Caco-2 (cell line): ENCODE measurements around the gene KIAA1671. TPM values are rescaled to one million over a fixed set of nuclear protein-coding genes. Genes with fewer than 3 reads are reported as not detected.

Experiments used
- BruUV-seq: library from RNA; stranded (reverse); fragments of 400-500 nt; replicated peaks from 2 replicates; lab custom pipeline; 2021; lab: Mats Ljungman, UMichigan
- CTCF ChIA-PET: fragments of 300-600 bp; sonication (Branson Sonifier 250); formaldehyde crosslinking; loops from one replicate; lab custom pipeline; 2022; ENCODE audit warnings: antibody characterized with exemption; lab: Charles Lee
- POLR2A ChIA-PET: fragments of 300-600 bp; sonication (Branson Sonifier 250); formaldehyde crosslinking; loops from one replicate; lab custom pipeline; 2022; ENCODE audit warnings: antibody characterized with exemption; lab: Charles Lee
- DNase-seq, 2 experiments: peaks; one replicate each; pipeline versions ENCODE4 v3.0.0 to v3.0.0-alpha.2; 2020 to 2022
- H3K27me3 ChIP-seq: replicated peaks from 2 replicates; pipeline ENCODE4 v1.6.0; 2011; ENCODE audit warnings: low read length; ENCODE audit not compliant: control insufficient read depth, insufficient read depth
- H3K36me3 ChIP-seq: 2 replicates; pipeline ENCODE4 v1.5.1; 2011; ENCODE audit warnings: low read length; ENCODE audit not compliant: control insufficient read depth, insufficient read depth
- H3K4me1 ChIP-seq: fragments of 250-450 bp; sonication (Bioruptor Pico); 2 replicates; pipeline ENCODE4 v1.5.1; 2020; ENCODE audit warnings: mild to moderate bottlenecking
- H3K4me3 ChIP-seq: 2 replicates; pipeline ENCODE4 v1.5.1; 2011; ENCODE audit warnings: low read depth, mild to moderate bottlenecking, control low read depth, low read length
- H3K9me3 ChIP-seq: fragments of 250-450 bp; sonication (Bioruptor Pico); 2 replicates; pipeline ENCODE4 v1.5.1; 2020; ENCODE audit warnings: mild to moderate bottlenecking, moderate library complexity
- H3K27ac Mint-ChIP-seq: one replicate; pipeline ENCODE4 v1.8.0; 2022; ENCODE audit warnings: mixed read lengths; ENCODE audit not compliant: unreplicated experiment
- H3K27me3 Mint-ChIP-seq: one replicate; pipeline ENCODE4 v1.8.0; 2022; ENCODE audit warnings: mixed read lengths; ENCODE audit not compliant: insufficient read depth, unreplicated experiment
- H3K36me3 Mint-ChIP-seq: one replicate; pipeline ENCODE4 v1.8.0; 2022; ENCODE audit warnings: mild to moderate bottlenecking, mixed read lengths; ENCODE audit not compliant: insufficient read depth, unreplicated experiment
- H3K4me1 Mint-ChIP-seq: one replicate; pipeline ENCODE4 v1.8.0; 2022; ENCODE audit warnings: low read depth, mixed read lengths; ENCODE audit not compliant: unreplicated experiment
- H3K4me3 Mint-ChIP-seq: one replicate; pipeline ENCODE4 v1.8.0; 2022; ENCODE audit warnings: mild to moderate bottlenecking, moderate library complexity, mixed read lengths; ENCODE audit not compliant: unreplicated experiment
- H3K9me3 Mint-ChIP-seq: one replicate; pipeline ENCODE4 v1.8.0; 2022; ENCODE audit warnings: mixed read lengths; ENCODE audit not compliant: unreplicated experiment
- intact Hi-C: fragments of 100-400 bp; cut with micrococcal nuclease; formaldehyde crosslinking; loops from one replicate; pipeline ENCODE4 v1.10.0; 2022; ENCODE audit not compliant: unreplicated experiment
- total RNA-seq: library from RNA; stranded (reverse); gene quantifications from 2 replicates; pipeline ENCODE4 v1.2.3, GENCODE V29; 2022
- TF ChIP-seq, protein P1 (sequence below), 2 experiments: fragments of 200-600 bp in 1 of 2; IDR thresholded peaks; 1 replicate in 1 of 2; 2 replicates in 1 of 2; pipeline versions ENCODE4 v1.5.1 to v1.8.0; 2011 to 2022; ENCODE audit warnings: antibody characterized with exemption in 1 of 2, control low read depth in 1 of 2, inconsistent platforms in 1 of 2, low read depth in 1 of 2, low read length in 1 of 2, mild to moderate bottlenecking in 1 of 2, moderate library complexity in 1 of 2; ENCODE audit not compliant: insufficient read depth in 1 of 2, severe bottlenecking in 1 of 2, unreplicated experiment in 1 of 2

The KIAA1671 gene
- total RNA-seq, 1 experiment from 2014 or later: 28.6 TPM

DNA sequence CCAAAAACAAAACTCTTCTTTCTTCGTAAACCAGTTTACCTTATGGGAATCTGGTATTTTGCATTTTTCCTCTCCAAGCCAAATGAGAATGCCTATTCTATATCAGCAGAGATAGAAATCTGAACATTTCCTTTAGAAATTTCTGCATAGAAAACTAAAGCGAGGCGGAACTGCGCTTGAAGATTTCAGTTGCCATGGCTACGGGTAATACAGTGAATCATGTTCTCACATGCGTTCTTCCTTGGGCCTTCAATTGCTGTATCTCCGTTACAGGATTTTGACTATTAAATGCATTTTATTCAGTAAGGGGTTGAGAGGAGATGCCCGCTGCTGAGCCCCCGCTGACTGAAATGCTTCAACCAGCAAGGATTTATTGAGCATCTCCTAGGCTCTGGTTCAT lies 138.9 kb downstream of the KIAA1671 start:
- H3K4me3 Mint-ChIP-seq: no peak overlapping the region
- no peak for DNase-seq
- intact Hi-C loops: no loop called here
- Histone ChIP-seq H3K27me3 (no peaks in the 10 kb centered on the region), H3K9me3 (no peaks in the 10 kb centered on the region), H3K36me3 (no peaks in the 10 kb centered on the region; the same call in 1 of the 2 replicates), H3K4me1 (peaks cover 1% of the 10 kb centered on the region; the same call in 1 of the 2 replicates), H3K4me3 (no peak overlapping the region)
- TF ChIP-seq, protein P1, sequence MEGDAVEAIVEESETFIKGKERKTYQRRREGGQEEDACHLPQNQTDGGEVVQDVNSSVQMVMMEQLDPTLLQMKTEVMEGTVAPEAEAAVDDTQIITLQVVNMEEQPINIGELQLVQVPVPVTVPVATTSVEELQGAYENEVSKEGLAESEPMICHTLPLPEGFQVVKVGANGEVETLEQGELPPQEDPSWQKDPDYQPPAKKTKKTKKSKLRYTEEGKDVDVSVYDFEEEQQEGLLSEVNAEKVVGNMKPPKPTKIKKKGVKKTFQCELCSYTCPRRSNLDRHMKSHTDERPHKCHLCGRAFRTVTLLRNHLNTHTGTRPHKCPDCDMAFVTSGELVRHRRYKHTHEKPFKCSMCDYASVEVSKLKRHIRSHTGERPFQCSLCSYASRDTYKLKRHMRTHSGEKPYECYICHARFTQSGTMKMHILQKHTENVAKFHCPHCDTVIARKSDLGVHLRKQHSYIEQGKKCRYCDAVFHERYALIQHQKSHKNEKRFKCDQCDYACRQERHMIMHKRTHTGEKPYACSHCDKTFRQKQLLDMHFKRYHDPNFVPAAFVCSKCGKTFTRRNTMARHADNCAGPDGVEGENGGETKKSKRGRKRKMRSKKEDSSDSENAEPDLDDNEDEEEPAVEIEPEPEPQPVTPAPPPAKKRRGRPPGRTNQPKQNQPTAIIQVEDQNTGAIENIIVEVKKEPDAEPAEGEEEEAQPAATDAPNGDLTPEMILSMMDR (IDR thresholded peaks at IDR 0.05; ENCODE audit: insufficient read depth in 1 of 2, low read depth in 1 of 2, low read length in 1 of 2, severe bottlenecking in 1 of 2, unreplicated experiment in 1 of 2): no peak
- no TSS peak for BruUV-seq
- H3K27ac Mint-ChIP-seq: no peak overlapping the region
- H3K36me3 Mint-ChIP-seq: no peaks in the 10 kb centered on the region
- ChIA-PET POLR2A (no interaction called here), CTCF (no interaction called here)
- H3K9me3 Mint-ChIP-seq: no peaks in the 10 kb centered on the region
- H3K4me1 Mint-ChIP-seq: peaks cover 2% of the 10 kb centered on the region
- H3K27me3 Mint-ChIP-seq: no peaks in the 10 kb centered on the region

DNA sequence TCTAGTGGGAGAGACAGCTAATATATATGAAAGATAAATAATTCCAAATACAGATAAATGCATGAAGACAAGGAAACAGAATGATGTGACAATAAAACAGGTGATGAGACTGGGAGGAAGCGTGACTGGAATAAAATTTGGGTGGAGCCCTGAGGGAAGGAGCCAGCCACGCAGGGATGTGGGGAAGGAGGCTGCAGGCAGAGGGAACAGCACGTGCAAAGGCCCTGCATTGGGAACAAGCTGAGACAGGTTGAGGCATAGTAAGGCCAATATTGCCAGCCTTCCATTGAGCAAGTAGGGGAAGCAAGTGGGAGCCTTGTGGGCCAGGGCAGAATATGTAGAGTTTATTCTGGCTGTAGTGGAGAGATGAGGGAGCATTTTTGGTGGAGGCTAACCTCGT lies 139.6 kb downstream of the KIAA1671 start:
- peaks cover 7% of the 10 kb centered on the region for H3K4me1 Mint-ChIP-seq
- Histone ChIP-seq H3K9me3 (no peaks in the 10 kb centered on the region), H3K4me3 (no peak overlapping the region), H3K36me3 (no peaks in the 10 kb centered on the region), H3K4me1 (peaks cover 4% of the 10 kb centered on the region; the same call in 1 of the 2 replicates), H3K27me3 (no peaks in the 10 kb centered on the region)
- no peaks in the 10 kb centered on the region for H3K36me3 Mint-ChIP-seq
- no peak overlapping the region for H3K4me3 Mint-ChIP-seq
- no peak for DNase-seq
- H3K27ac Mint-ChIP-seq: no peak overlapping the region
- intact Hi-C loops: no loop called here
- TF ChIP-seq, protein P1 (IDR thresholded peaks at IDR 0.05; ENCODE audit: insufficient read depth in 1 of 2, low read depth in 1 of 2, low read length in 1 of 2, severe bottlenecking in 1 of 2, unreplicated experiment in 1 of 2): no peak
- no peaks in the 10 kb centered on the region for H3K27me3 Mint-ChIP-seq
- no TSS peak for BruUV-seq
- POLR2A ChIA-PET: no interaction called here
- CTCF ChIA-PET: no interaction called here
- H3K9me3 Mint-ChIP-seq: no peaks in the 10 kb centered on the region

DNA sequence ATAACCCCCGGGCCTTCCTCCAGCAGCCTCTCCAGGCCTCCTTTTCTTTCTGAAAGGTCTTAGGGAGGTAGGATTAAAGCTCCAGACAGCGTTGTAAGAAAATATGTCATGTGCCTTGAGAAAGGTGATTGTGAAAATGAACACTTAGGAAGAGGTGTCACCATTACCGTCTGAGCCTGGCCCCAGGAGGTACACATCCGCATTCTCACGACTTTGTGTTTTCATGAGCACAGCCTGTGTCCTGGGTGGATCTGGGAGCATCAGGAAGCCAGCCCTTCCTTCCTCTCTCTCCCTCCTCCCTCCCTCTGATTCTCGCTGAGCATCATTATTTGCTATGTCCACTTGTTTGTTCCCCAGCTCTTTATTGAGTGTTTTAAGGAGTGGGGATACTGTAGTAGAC lies 142.1 kb downstream of the KIAA1671 start:
- no peaks in the 10 kb centered on the region for H3K27me3 ChIP-seq
- Mint-ChIP-seq H3K4me3 (no peak overlapping the region), H3K27ac (peak overlapping the region; percentile 47), H3K4me1 (peaks cover 7% of the 10 kb centered on the region), H3K36me3 (no peaks in the 10 kb centered on the region), H3K27me3 (no peaks in the 10 kb centered on the region), H3K9me3 (no peaks in the 10 kb centered on the region)
- no peaks in the 10 kb centered on the region for H3K36me3 ChIP-seq
- no peak overlapping the region for H3K4me3 ChIP-seq
- H3K9me3 ChIP-seq: no peaks in the 10 kb centered on the region
- intact Hi-C loops: no loop called here
- DNase-seq: no peak
- H3K4me1 ChIP-seq: peaks cover 4% of the 10 kb centered on the region; the same call in 1 of the 2 replicates
- TF ChIP-seq, protein P1 (IDR thresholded peaks at IDR 0.05; ENCODE audit: insufficient read depth in 1 of 2, low read depth in 1 of 2, low read length in 1 of 2, severe bottlenecking in 1 of 2, unreplicated experiment in 1 of 2): no peak
- POLR2A ChIA-PET: no interaction called here
- CTCF ChIA-PET: no interaction called here
- no TSS peak for BruUV-seq
